KOPT-K1 (cell line): Measurements from ENCODE around the gene ATG7.
"Not testable (repeated sequence)": the region's sequence is repeated elsewhere in the genome, so short reads cannot be mapped to it uniquely, and the experiment has no call there.

ENCODE experiments used
- H3K27ac ChIP-seq: fragments of 200-600 bp; sonication (generic); 2 replicates; pipeline ENCODE4 v1.5.1; 2016; ENCODE audit warnings: antibody characterized with exemption, mild to moderate bottlenecking, low read depth, low read length; ENCODE audit not compliant: poor library complexity, severe bottlenecking
- H3K36me3 ChIP-seq: fragments of 200-600 bp; sonication (generic); 2 replicates; pipeline ENCODE4 v1.5.1; 2017; ENCODE audit warnings: antibody characterized with exemption, mild to moderate bottlenecking, low read length, moderate library complexity; ENCODE audit not compliant: insufficient read depth
- H3K9me3 ChIP-seq: fragments of 200-600 bp; sonication (generic); 2 replicates; pipeline ENCODE4 v1.5.1; 2017; ENCODE audit warnings: antibody characterized with exemption, low read length, mild to moderate bottlenecking; ENCODE audit not compliant: insufficient read depth, poor library complexity, severe bottlenecking

The ATG7 gene

GRCh38 chr3:11477407-11477911 lies 205.3 kb downstream of the ATG7 start:
- Histone ChIP-seq H3K36me3 (no peaks in the 10 kb centered on the region), H3K27ac (no peak overlapping the region), H3K9me3 (no peaks in the 10 kb centered on the region)

- Histone ChIP-seq H3K36me3 (no peaks in the 10 kb centered on the region), H3K27ac (no peak overlapping the region)
Measured at GRCh38 chr3:11478167-11478566, 206.0 kb downstream of the ATG7 start.

GRCh38 chr3:11479221-11479620 lies 207.0 kb downstream of the ATG7 start:
- Histone ChIP-seq H3K36me3 (no peaks in the 10 kb centered on the region), H3K27ac (no peak overlapping the region), H3K9me3 (no peaks in the 10 kb centered on the region)

More at GRCh38 chr3:11478167-11478566, 206.0 kb downstream of the ATG7 start:
- no peaks in the 10 kb centered on the region for H3K9me3 ChIP-seq

- Histone ChIP-seq H3K36me3 (no peaks in the 10 kb centered on the region), H3K9me3 (no peaks in the 10 kb centered on the region), H3K27ac (no peak overlapping the region)
Measured at GRCh38 chr3:11480663-11481298, 208.6 kb downstream of the ATG7 start.

GRCh38 chr3:11481556-11481955 lies 209.4 kb downstream of the ATG7 start:
- H3K9me3 ChIP-seq, result no peaks in the 10 kb centered on the region
- no peak overlapping the region for H3K27ac ChIP-seq
- no peaks in the 10 kb centered on the region for H3K36me3 ChIP-seq

GRCh38 chr3:11482021-11482420 lies 209.8 kb downstream of the ATG7 start:
- H3K27ac ChIP-seq, result no peak overlapping the region
- H3K9me3 ChIP-seq, result no peaks in the 10 kb centered on the region
- no peaks in the 10 kb centered on the region for H3K36me3 ChIP-seq

- H3K36me3 ChIP-seq, H3K27ac ChIP-seq: not testable (repeated sequence)
- peaks cover 13% of the 10 kb centered on the region for H3K9me3 ChIP-seq
Measured at GRCh38 chr3:11488356-11488755, 216.2 kb downstream of the ATG7 start.

- no peaks in the 10 kb centered on the region for H3K36me3 ChIP-seq
- peaks cover 21% of the 10 kb centered on the region for H3K9me3 ChIP-seq
- H3K27ac ChIP-seq, result no peak overlapping the region
Measured at GRCh38 chr3:11494131-11494916, 222.1 kb downstream of the ATG7 start.

GRCh38 chr3:11495948-11496557 lies 223.9 kb downstream of the ATG7 start:
- no peak overlapping the region for H3K27ac ChIP-seq
- no peaks in the 10 kb centered on the region for H3K36me3 ChIP-seq
- H3K9me3 ChIP-seq, result peaks cover 21% of the 10 kb centered on the region

- Histone ChIP-seq H3K9me3 (peaks cover 11% of the 10 kb centered on the region), H3K36me3 (no peaks in the 10 kb centered on the region), H3K27ac (no peak overlapping the region)
Measured at GRCh38 chr3:11498177-11498576, 226.0 kb downstream of the ATG7 start.

GRCh38 chr3:11498646-11499045 lies 226.4 kb downstream of the ATG7 start:
- H3K36me3 ChIP-seq, result no peaks in the 10 kb centered on the region
- peaks cover 6% of the 10 kb centered on the region for H3K9me3 ChIP-seq
- H3K27ac ChIP-seq, result no peak overlapping the region

- H3K27ac ChIP-seq, result no peak overlapping the region
- H3K9me3 ChIP-seq, result peaks cover 1% of the 10 kb centered on the region
- no peaks in the 10 kb centered on the region for H3K36me3 ChIP-seq
Measured at GRCh38 chr3:11499144-11499543, 226.9 kb downstream of the ATG7 start.

GRCh38 chr3:11502413-11502812 lies 230.2 kb downstream of the ATG7 start:
- not testable (repeated sequence) for H3K27ac ChIP-seq, H3K9me3 ChIP-seq, H3K36me3 ChIP-seq

GRCh38 chr3:11507719-11508118 lies 235.5 kb downstream of the ATG7 start:
- Histone ChIP-seq H3K9me3 (no peaks in the 10 kb centered on the region), H3K36me3 (no peaks in the 10 kb centered on the region), H3K27ac (no peak overlapping the region)

GRCh38 chr3:11508346-11509172 lies 236.4 kb downstream of the ATG7 start:
- H3K9me3 ChIP-seq, result no peaks in the 10 kb centered on the region
- no peaks in the 10 kb centered on the region for H3K36me3 ChIP-seq
- H3K27ac ChIP-seq, result no peak overlapping the region
